Spleen (tissue), 7 donors: ENCODE data around the gene TBCD.

Experiments used
- CTCF ChIP-seq, 11 experiments: fragments of 200-600 bp in 7 of 11; fragments of 450-650 bp in 4 of 11; sonication (generic) in 4 of 11; IDR thresholded peaks in 8 of 11; conservative IDR thresholded peaks in 3 of 11; 1 replicate in 7 of 11; 2 replicates in 4 of 11; pipeline versions ENCODE4 v1.4.0 to v1.8.0; 2016 to 2021; ENCODE audit warnings: antibody characterized with exemption in 11 of 11, inconsistent platforms in 4 of 11, mild to moderate bottlenecking in 1 of 11
- POLR2A ChIP-seq, 3 donors: fragments of 450-650 bp; IDR thresholded peaks; one replicate each; pipeline ENCODE4 v1.5.1; 2017; ENCODE audit warnings: antibody characterized with exemption in 3 of 3, mild to moderate bottlenecking in 1 of 3
- POLR2AphosphoS5 ChIP-seq, 3 donors: sonication (generic); formaldehyde crosslinking; IDR thresholded peaks; one replicate each; pipeline ENCODE4 v1.5.1; 2017; ENCODE audit warnings: antibody characterized with exemption in 3 of 3
- donor health status: DM: no; HTN: no; CAD: no; lungs with moderate emphysema.
- donor health status: DM: no; HTN: no; CAD: no.
- donor health status: DM: no; HTN: no; CAD: no.

GRCh38 chr17:82984751-82985427, 233.0 kb downstream of the TBCD start:
- TF ChIP-seq POLR2A (IDR thresholded peaks at IDR 0.05): no peak
- no peak for TF ChIP-seq CTCF (IDR thresholded peaks at IDR 0.05 in 8 of 11, conservative IDR thresholded peaks at IDR 0.05 in 3 of 11)
- TF ChIP-seq POLR2AphosphoS5 (IDR thresholded peaks at IDR 0.05): no peak
